ENCODE measurements around the gene SLC6A11.

The SLC6A11 gene

GRCh38 chr3:10960255-10960654 lies 144.2 kb downstream of the SLC6A11 start:
- Mint-ChIP-seq H3K27ac (no peak overlapping the region), H3K4me3 (no peak overlapping the region), H3K36me3 (no peaks in the 10 kb centered on the region), H3K4me1 (no peaks in the 10 kb centered on the region), H3K27me3 (peaks cover 11% of the 10 kb centered on the region), H3K9me3 (no peaks in the 10 kb centered on the region)
- ATAC-seq (ENCODE audit: low read depth) (no peak), DNase-seq (ENCODE audit: low spot score in 2 of 2) (no peak)

GRCh38 chr3:10961921-10962320 lies 145.9 kb downstream of the SLC6A11 start:
- no peaks in the 10 kb centered on the region for H3K36me3 Mint-ChIP-seq
- no peaks in the 10 kb centered on the region for H3K9me3 Mint-ChIP-seq
- H3K27ac Mint-ChIP-seq = no peak overlapping the region
- no peak overlapping the region for H3K4me3 Mint-ChIP-seq
- DNase-seq (ENCODE audit: low spot score in 2 of 2) (no peak), ATAC-seq (ENCODE audit: low read depth) (no peak)
- H3K27me3 Mint-ChIP-seq = peaks cover 14% of the 10 kb centered on the region
- H3K4me1 Mint-ChIP-seq = no peaks in the 10 kb centered on the region

- H3K9me3 Mint-ChIP-seq = no peaks in the 10 kb centered on the region
- ATAC-seq (ENCODE audit: low read depth) (no peak), DNase-seq (ENCODE audit: low spot score in 2 of 2) (no peak)
- no peak overlapping the region for H3K27ac Mint-ChIP-seq
- H3K4me3 Mint-ChIP-seq = no peak overlapping the region
- H3K36me3 Mint-ChIP-seq = no peaks in the 10 kb centered on the region
- H3K27me3 Mint-ChIP-seq = peaks cover 14% of the 10 kb centered on the region
- no peaks in the 10 kb centered on the region for H3K4me1 Mint-ChIP-seq
These were observed 146.5 kb downstream of the SLC6A11 start for GRCh38 chr3:10962481-10963036.

- no peaks in the 10 kb centered on the region for H3K4me1 Mint-ChIP-seq
- no peak overlapping the region for H3K4me3 Mint-ChIP-seq
- no peak overlapping the region for H3K27ac Mint-ChIP-seq
- H3K27me3 Mint-ChIP-seq = peaks cover 15% of the 10 kb centered on the region
- ATAC-seq (ENCODE audit: low read depth) (no peak), DNase-seq (ENCODE audit: low spot score in 2 of 2) (no peak)
- no peaks in the 10 kb centered on the region for H3K9me3 Mint-ChIP-seq
- no peaks in the 10 kb centered on the region for H3K36me3 Mint-ChIP-seq
These were observed 148.6 kb downstream of the SLC6A11 start for GRCh38 chr3:10964537-10965167.

DNA sequence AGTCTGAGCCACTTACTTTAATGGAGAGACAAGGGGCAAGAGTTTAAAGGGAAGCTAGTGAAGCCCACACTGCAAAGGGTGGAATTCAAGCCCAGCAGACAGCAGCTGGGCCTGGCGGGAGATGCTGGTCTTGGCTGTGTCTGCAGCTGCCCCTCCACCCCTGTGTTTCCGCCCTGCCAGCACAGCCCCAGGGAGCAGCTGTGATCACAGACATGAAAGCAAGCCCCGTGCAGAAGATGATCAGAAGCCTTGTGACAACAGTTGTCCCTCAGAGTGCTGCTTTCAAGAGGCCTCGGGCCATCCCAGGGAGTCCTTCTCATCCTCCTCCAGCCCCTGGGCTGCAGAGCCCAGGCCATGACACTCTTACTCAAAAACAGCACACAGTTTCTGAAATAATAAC lies 152.4 kb downstream of the SLC6A11 start:
- Mint-ChIP-seq H3K27ac (no peak overlapping the region), H3K4me3 (no peak overlapping the region), H3K9me3 (no peaks in the 10 kb centered on the region), H3K36me3 (no peaks in the 10 kb centered on the region), H3K4me1 (no peaks in the 10 kb centered on the region), H3K27me3 (peaks cover 19% of the 10 kb centered on the region)
- ATAC-seq (ENCODE audit: low read depth) (no peak), DNase-seq (ENCODE audit: low spot score in 2 of 2) (no peak)

DNA sequence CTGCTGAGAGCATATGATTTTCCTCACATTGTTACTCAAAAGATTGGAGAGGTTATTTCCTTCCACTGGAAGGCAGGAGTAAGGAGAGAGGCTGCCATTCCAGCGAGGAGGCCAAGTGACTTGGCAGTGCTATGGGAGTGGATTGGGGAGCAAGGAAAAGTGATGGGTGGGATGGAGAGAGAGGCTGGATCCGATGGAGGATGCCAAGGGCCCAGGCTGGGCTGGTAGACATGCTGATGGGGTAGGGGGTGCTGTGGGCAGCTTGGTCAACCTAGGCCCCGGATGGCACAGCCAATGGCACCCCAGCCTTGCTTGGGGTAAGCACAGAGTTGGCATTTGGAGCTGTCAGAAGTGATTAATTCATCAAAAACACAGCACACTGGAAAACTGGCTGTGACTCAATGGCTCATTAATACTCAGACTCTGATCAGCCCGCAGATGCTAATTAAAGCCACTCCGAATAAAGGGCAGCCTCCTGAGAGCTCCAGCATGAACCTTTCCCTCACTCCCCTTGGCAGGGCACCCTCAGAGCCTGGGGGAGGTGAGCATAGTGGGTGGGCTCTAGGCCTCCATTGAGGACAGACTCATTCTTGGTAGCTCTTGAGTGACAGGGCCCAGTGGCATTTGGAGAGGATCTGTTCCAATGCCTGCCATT lies 154.4 kb downstream of the SLC6A11 start:
- no peak for DNase-seq (ENCODE audit: low spot score in 2 of 2)
- no peaks in the 10 kb centered on the region for H3K4me1 Mint-ChIP-seq

DNA sequence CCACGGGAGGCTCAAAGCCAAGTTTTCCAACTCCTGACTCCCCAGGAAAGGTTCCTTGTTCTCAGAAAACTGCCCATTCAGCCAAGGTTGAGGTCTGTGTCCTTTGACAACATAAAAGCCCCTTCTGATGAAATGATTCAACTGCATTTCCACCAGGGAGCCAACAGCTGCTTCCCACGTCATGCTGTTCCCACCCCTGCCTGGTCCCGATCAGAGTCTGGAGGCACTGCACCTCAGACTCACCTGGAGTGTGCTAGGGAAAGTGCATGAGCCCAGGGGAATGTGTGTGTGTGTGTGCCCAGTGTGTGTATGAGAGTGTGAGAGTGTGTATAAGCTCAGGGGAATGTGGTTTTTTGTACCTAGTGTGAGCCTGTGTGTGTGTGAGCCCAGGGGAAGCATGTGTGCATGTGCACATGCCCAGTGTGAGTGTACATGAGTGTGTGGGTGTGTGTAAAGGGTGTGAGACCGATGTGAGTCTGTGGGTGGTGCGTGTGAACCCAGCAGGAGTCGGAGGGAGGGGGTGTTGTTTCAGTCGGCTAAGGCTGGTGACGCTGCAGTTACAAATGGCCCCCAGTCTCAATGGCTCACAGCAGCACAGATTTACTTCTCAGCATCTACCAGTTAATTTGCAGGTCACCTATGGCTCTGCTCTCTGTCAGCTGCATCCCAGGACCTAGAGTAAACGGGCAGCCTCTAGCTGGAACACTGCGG lies 156.2 kb downstream of the SLC6A11 start:
- no peaks in the 10 kb centered on the region for H3K4me1 Mint-ChIP-seq
- H3K27me3 Mint-ChIP-seq = peaks cover 14% of the 10 kb centered on the region
- no peaks in the 10 kb centered on the region for H3K36me3 Mint-ChIP-seq
- no peak overlapping the region for H3K4me3 Mint-ChIP-seq
- DNase-seq (ENCODE audit: low spot score in 2 of 2) (no peak), ATAC-seq (ENCODE audit: low read depth) (no peak)
- H3K9me3 Mint-ChIP-seq = no peaks in the 10 kb centered on the region
- no peak overlapping the region for H3K27ac Mint-ChIP-seq

More for the DNA sequence above, 154.4 kb downstream of the SLC6A11 start:
- H3K4me3 Mint-ChIP-seq = no peak overlapping the region
- H3K27me3 Mint-ChIP-seq = peaks cover 17% of the 10 kb centered on the region
- ATAC-seq (ENCODE audit: low read depth) = no peak
- H3K27ac Mint-ChIP-seq = no peak overlapping the region
- no peaks in the 10 kb centered on the region for H3K36me3 Mint-ChIP-seq
- no peaks in the 10 kb centered on the region for H3K9me3 Mint-ChIP-seq

GRCh38 chr3:10973046-10973595 lies 157.1 kb downstream of the SLC6A11 start:
- Mint-ChIP-seq H3K9me3 (no peaks in the 10 kb centered on the region), H3K4me1 (no peaks in the 10 kb centered on the region), H3K27ac (no peak overlapping the region), H3K4me3 (no peak overlapping the region), H3K27me3 (peaks cover 16% of the 10 kb centered on the region), H3K36me3 (no peaks in the 10 kb centered on the region)
- ATAC-seq (ENCODE audit: low read depth) (no peak), DNase-seq (ENCODE audit: low spot score in 2 of 2) (no peak)

DNA sequence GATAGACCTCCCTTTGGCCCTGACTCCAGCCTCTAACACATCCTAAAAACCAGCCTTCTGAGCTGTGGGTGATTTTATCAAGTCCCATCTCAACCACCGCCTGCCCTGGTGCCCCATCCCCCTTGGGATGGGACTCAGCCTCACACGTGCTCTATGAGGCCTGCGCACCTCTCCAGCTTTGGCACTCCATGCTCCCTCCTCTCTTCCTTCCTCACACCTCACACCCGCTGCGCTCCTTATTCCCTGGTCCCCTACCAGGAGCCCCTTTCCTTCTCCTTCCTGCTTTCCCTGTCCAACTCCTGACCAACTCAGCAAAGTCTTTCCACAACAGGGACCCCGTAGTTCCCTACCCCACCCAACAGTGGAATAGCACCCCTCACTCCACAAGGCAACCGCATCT lies 158.1 kb downstream of the SLC6A11 start:
- H3K36me3 Mint-ChIP-seq = no peaks in the 10 kb centered on the region
- no peak overlapping the region for H3K4me3 Mint-ChIP-seq
- ATAC-seq (ENCODE audit: low read depth) (no peak), DNase-seq (ENCODE audit: low spot score in 2 of 2) (no peak)
- no peak overlapping the region for H3K27ac Mint-ChIP-seq
- H3K9me3 Mint-ChIP-seq = no peaks in the 10 kb centered on the region
- H3K27me3 Mint-ChIP-seq = peaks cover 18% of the 10 kb centered on the region
- no peaks in the 10 kb centered on the region for H3K4me1 Mint-ChIP-seq

DNA sequence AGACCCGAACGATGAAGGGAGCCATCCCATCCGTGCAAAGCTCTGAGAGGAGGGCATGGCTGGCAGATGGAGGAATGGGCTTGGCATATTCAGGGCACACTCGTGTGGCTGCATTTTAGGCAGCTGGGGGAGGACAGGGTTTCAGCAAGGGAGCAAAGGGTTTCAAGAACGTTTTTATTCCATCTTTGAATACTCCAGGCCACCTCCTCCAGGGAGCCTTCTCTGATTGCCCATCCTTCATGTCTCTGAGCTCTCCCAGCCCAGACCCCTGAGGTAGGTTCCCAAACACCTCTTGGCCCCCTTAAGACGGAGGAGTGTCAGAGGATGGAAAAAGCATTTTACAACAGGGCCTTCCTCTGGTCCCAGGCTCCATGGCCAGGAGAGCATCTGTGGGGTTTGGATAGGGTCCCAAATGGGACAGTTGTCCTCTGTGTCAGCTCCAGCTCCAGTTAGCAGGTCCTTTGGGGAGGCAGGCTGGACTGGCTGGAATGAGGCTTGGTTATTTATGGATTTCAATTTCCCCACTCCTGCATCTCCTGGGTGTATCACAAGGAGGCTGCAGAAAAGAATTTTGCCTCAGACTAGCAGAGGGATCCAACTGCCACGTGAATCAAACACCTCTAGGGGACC lies 158.8 kb downstream of the SLC6A11 start:
- no peaks in the 10 kb centered on the region for H3K4me1 Mint-ChIP-seq
- DNase-seq (ENCODE audit: low spot score in 2 of 2) (no peak), ATAC-seq (ENCODE audit: low read depth) (no peak)
- no peaks in the 10 kb centered on the region for H3K36me3 Mint-ChIP-seq
- H3K27ac Mint-ChIP-seq = no peak overlapping the region
- H3K9me3 Mint-ChIP-seq = no peaks in the 10 kb centered on the region
- no peak overlapping the region for H3K4me3 Mint-ChIP-seq
- peaks cover 17% of the 10 kb centered on the region for H3K27me3 Mint-ChIP-seq

- no peaks in the 10 kb centered on the region for H3K4me1 Mint-ChIP-seq
- peaks cover 14% of the 10 kb centered on the region for H3K27me3 Mint-ChIP-seq
- no peaks in the 10 kb centered on the region for H3K36me3 Mint-ChIP-seq
- H3K4me3 Mint-ChIP-seq = no peak overlapping the region
- peaks cover 2% of the 10 kb centered on the region for H3K9me3 Mint-ChIP-seq
- DNase-seq (ENCODE audit: low spot score in 2 of 2) = no peak
- H3K27ac Mint-ChIP-seq = no peak overlapping the region
- no peak for ATAC-seq (ENCODE audit: low read depth)
These were observed 159.7 kb downstream of the SLC6A11 start for GRCh38 chr3:10975695-10976234.

DNA sequence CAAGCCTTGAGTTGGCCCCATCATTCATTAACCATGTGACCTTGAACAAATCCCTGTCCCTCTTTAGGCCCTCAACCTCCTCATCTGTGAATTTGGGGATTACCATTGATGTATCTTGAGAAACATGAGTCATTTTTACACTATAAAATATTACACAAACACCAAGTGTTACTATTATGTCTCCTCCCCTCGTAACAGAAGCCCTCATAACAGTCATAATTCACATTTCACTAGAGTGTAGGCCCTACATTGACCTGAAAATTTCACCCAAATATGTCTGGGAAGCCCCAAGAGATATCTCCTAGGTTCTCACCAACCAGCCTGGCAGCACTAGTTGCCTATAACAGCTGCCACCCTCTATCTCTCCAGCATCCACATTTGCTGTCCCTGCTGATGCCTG lies 160.7 kb downstream of the SLC6A11 start:
- H3K4me3 Mint-ChIP-seq = no peak overlapping the region
- no peak for ATAC-seq (ENCODE audit: low read depth)
- H3K9me3 Mint-ChIP-seq = peaks cover 3% of the 10 kb centered on the region
- H3K36me3 Mint-ChIP-seq = no peaks in the 10 kb centered on the region
- no peaks in the 10 kb centered on the region for H3K4me1 Mint-ChIP-seq
- no peak for DNase-seq (ENCODE audit: low spot score in 2 of 2)
- H3K27ac Mint-ChIP-seq = no peak overlapping the region
- H3K27me3 Mint-ChIP-seq = peaks cover 16% of the 10 kb centered on the region

DNA sequence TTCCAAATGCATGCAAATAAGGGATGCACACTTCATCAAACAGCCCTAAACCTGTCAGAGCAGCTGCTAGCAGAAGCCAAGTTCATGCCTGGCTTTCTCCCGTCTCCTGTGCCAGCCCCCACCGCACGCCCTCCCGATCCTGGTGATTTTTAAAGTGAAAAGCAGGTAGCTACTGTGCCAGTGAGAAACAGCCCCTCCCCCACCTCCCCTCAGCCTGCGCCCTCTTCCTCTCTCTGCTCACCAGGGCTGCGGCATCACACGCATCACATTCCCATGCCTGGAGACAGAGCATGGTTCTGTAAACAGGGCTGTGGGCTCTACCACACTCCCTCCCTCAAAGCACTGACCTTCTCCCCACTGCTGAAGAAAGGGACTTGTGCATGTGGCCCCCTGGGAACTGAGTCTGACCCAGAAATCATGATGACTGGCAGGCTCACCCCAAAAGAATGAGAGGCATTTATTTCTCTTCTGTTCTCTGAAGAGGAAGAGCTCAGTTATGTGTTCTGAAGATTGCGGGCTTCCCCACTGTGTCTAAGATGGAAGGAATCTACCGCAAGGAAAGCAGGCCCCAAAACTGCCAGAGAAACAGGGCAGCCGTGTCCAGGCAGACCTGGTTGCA lies 162.0 kb downstream of the SLC6A11 start:
- Mint-ChIP-seq H3K4me1 (no peaks in the 10 kb centered on the region), H3K27me3 (peaks cover 13% of the 10 kb centered on the region), H3K9me3 (peaks cover 3% of the 10 kb centered on the region), H3K4me3 (no peak overlapping the region), H3K27ac (no peak overlapping the region), H3K36me3 (no peaks in the 10 kb centered on the region)
- ATAC-seq (ENCODE audit: low read depth) (no peak), DNase-seq (ENCODE audit: low spot score in 2 of 2) (no peak)
